ENCODE data around the gene DIP2B.
"Not testable (repeated sequence)": the region's sequence is repeated elsewhere in the genome, so short reads cannot be mapped to it uniquely, and the experiment has no call there.

DIP2B gene

DNA sequence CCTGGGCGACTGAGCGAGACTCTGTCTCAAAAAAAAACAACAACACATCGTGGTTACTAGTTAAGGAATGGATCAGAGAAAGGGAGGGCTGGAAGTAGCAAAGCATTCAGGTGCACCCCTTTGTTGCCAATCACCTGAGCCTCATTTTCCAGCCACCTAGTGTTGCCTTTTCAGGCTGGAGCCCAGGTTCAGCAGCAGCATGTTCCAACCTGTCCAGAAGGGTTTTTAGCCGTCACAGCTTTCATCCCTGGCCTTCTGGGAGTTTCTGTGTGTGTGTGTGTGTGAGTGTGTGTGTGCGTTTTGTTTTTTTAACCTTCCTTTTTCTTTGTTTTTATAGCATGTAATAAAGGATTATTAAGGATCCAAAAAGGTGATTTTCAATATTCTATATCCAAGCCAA, 138.0 kb downstream of the DIP2B start:
- peak; percentile 76 for DNase-seq

DNA sequence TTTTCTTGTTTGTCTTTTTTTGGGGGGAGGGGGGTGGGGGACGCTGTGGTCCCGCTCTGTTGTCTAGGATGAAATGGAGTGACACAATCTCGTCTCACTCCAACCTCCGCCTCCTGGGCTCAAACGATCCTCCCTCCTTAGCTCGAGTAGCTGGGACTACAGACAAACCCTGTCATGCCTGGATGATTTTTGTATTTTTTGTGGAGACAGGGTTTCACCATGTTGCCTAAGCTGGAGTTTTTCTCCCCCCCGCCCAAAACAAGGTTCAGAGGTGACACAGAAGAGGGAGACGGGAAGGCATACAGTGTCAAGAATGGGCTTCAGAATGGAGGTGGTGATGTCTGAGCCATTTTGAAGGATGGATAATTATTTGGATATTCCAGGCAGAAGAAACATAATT, 142.2 kb downstream of the DIP2B start:
- peak; percentile 42 for DNase-seq

- no peak for DNase-seq
Measured at GRCh38 chr12:50647479-50647878, 142.7 kb downstream of the DIP2B start.

- DNase-seq, result no peak
Measured at GRCh38 chr12:50650285-50650684, 145.5 kb downstream of the DIP2B start.

GRCh38 chr12:50655374-50655921, 150.7 kb downstream of the DIP2B start:
- DNase-seq, result no peak

DNA sequence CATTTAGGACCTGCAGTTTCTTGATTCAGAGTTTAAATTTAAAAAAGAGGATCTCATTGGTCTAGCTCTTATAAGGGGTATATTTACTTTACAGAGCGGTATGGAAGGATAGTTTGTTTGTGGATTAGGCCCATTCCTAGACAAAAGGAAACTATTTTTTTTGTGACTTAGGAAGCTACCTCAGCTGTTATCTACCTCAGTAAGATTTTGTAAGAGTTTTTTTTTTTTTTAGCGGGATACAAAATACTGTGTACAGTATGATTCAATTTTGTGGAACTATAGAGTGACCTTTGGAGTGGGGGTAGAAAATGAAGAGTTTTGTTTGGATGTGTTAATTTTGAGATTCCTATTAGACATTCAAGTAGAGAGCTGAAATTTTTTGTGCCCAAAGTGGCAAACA, 154.5 kb downstream of the DIP2B start:
- DNase-seq, result no peak

DNA sequence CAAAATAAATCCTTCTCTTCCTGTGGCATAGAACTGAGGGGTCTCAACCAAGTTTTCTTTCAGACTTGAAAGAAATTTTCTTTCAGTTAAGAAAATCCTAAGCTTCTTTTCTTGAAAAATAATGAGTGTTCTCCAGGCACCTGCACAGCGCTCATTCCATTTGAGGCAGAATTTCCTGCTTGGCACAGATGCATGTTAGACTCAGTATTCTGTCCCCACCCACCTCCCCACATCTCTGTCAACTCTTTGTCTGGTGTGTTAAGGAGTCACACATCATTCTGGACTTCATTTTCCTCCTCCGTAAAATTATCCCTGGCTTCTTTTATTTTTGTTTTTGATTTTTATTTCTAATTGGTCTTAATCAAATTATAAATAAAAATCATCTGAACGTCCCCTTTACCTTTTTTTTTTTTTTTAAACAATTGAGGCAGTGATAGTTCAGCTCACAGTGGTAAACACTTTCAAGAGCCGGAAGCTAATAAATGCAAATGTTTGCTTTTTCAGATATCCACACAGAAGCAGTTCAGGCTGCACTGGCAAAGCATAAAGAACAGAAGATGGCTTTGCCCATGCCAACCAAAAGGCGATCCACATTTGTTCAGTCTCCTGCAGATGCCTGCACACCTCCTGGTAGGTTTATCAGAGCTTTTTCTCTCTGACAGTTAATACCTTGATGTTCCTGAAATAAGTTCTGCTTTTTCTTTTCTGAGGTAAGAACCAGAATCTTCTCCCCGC, 155.1 kb downstream of the DIP2B start:
- no peak for DNase-seq

- DNase-seq, result no peak
Measured at GRCh38 chr12:50660425-50660822, 155.6 kb downstream of the DIP2B start.

DNA sequence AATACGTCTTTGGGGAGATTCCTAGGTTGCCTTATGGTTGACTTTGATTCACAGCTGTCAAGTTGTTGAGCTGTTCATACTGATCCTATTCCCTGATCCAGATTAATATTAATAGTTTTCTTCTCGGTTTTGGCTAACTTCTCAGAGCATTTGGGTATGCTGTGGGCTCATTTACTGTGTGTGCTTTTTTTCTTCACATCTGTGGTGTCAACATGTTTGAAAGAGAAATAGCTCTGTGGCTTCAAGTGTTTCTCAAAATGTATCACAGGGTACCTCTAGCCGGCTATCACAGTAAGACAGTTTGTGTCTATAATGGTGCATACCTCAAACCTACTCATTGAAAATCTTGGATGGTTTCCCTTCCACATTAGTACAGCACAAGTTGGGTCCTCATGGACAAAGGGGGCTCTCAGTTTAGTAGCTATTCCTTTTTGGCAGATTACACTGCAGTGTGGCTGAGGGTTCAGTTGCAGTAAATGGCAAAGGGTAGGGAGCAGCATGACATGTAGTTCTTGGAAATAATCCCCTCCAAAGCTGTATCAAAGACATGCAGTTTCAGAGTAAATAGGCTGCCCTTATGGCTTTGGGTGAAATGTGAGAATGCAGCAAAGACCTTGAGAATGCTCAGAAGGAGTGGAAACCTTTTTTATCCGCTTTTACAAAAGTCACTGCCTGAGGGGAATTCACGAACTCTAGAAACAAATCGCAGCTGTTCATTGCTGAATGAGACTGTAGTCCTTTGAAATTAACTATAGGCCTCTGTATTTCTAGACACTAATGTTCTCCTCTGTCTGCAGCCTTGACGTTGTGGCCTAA, 156.7 kb downstream of the DIP2B start:
- no peak for DNase-seq

GRCh38 chr12:50662116-50662510, 157.3 kb downstream of the DIP2B start:
- no peak for DNase-seq

DNA sequence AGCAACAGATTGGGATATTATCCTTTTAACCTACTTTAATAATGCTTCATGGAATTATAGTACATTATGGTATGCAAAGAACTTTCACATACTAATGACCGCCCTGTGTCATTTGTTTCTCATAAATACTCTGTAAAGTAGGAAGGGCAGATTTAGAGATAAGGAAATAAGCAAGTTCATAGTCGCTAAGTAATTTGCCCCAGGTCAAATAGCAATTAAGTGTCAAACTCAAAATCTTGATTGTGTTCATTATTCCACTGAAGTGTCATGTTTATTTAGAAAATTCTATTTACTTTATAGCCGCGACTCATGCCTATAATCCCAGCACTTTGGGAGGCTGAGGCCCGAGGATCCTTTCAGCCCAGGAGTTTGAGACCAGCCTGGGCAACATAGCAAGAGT, 160.4 kb downstream of the DIP2B start:
- no peak for DNase-seq

DNA sequence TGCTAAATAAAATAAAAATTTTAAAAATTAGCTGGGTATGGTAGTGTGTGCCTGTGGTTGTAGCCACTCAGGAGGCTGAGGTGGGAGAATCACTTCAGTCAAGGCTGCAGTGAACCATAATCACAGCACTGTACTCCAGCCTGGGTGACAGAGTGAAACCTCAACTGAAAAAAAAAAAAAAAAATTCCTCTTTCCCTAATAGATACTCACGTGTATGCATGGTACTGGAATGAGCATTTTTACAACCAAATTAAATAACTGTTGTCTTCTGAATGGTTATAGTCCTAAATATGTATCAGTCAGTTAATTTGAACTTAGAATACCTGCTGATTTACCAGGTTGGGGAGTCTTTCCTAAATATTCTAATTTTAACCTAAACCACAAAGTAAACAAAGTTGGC, 160.8 kb downstream of the DIP2B start:
- DNase-seq, result no peak

- DNase-seq, result no peak
Measured at GRCh38 chr12:50666023-50666422, 161.2 kb downstream of the DIP2B start.

GRCh38 chr12:50672158-50672557, 167.4 kb downstream of the DIP2B start:
- no peak for DNase-seq

DNA sequence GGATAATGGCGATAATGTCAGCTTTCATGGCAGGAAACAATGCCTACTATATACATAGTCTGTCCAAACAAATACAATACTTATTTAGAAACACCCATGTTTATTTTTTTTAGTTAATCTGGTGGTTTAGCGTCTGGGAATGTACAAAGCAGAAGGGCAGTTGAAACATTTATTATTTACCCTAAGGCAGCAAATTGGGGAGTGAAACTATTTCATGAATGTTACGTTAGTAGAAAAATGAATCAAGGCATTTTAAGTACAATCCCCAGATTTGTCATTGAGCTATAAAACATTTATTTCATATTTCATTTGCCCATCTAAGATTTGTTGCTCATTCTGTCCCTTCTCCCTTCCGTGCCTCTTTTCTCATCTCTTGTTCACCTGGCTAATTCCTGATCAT, 172.0 kb downstream of the DIP2B start:
- no peak for DNase-seq

DNA sequence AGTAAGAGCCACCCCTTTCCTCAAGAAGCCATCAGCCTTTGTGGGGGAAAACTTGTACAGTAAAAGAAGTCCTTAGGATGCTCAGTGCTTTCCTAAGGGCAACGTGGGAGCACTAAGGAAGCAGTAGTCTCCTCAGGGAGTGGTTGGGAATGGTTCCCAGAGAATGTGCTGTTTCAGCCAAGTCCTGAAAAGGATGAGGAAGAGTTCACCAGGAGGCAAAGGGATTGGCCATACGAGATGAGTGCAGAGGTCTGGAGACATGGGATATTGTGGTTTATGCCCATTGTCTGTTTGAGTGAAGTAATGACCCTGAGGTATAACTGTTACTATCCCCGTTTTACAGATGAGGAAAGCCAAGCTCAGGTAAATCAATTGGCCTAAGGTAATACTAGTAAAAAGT, 173.1 kb downstream of the DIP2B start:
- no peak for DNase-seq

DNA sequence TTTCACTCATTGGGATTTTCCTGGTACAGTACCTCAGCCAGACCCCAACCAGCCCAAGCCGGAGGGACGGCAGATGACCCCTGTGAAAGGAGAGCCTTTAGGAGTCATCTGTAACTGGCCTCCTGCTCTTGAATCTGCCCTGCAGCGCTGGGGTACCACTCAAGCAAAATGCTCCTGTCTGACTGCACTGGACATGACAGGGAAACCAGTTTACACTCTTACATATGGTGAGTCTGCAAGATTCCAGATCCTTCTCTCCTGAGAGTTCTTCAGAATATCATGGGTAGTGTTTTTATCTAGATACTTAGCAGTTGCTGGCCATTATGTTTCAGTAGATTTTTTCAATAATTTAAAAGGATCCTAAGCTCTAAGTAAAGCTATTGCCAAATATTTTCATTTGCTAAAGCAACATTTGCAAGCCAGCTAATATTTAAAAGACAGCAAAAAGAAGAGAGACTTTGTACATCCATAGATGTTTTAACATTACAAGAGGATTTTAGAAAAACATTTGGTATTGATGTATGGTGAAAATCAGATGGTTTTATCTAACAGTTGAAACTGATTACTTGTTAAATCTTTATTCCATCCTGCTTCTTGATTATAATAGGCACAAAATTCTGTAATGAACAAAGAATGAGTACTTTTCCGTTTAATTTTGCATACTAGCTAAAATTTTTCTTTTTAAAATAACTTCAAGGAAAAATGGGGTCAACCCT, 174.0 kb downstream of the DIP2B start:
- DNase-seq, result no peak

DNA sequence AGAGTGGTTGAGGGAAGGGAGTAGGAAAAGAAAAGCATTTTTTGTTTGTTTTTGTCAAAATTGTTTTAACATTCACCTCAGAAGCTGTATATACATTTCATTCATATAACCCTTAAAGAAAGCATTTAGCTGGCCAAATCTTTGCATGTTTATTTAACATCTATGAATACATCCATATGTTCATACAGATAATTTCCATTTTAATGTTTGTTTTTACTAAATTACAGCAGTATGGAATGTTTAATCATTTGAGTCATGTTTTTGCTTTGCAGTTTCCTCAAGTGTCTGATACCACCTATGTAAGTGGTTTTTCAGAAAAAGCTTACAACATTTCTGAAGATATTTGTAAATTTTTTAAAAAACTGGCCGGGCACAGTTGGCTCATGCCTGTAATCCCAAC, 174.8 kb downstream of the DIP2B start:
- no peak for DNase-seq

DNA sequence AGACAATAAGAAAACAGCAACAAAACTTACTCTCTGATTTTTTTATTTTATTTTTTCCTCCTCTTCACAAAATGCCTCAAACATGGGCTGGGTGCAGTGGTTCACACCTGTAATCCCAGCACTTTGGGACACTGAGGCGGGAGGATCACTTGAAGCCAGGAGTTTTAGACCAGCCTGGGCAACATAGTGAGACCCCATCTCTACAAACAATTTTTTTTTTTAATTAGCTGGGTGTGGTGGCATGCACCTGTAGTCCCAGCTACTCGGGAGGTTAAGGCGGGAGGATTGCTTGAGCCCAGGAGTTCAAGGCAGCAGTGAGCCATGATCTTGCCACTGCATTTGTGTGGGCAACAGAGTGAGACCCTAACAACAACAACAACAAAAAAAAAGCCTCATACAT, 176.3 kb downstream of the DIP2B start:
- not testable (repeated sequence) for DNase-seq

- DNase-seq, result no peak
Measured at GRCh38 chr12:50685641-50686040, 180.9 kb downstream of the DIP2B start.

DNA sequence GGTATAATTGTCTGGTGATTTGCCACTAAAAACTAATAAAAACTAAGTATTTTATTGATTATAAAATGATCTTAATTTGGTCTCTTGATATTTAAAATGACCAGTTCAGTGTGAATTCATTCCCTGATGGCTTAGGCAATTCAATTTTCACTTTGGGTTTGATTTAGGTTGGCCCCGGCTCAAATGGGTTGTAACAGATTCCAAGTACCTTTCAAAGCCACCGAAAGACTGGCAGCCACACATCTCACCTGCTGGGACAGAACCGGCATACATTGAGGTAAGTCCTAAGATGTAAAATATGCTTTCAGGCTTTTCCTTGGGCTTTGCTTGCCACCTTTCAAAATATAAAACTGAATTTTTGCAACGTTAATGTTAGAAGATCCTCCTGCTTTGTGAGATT, 181.6 kb downstream of the DIP2B start:
- DNase-seq, result no peak

DNA sequence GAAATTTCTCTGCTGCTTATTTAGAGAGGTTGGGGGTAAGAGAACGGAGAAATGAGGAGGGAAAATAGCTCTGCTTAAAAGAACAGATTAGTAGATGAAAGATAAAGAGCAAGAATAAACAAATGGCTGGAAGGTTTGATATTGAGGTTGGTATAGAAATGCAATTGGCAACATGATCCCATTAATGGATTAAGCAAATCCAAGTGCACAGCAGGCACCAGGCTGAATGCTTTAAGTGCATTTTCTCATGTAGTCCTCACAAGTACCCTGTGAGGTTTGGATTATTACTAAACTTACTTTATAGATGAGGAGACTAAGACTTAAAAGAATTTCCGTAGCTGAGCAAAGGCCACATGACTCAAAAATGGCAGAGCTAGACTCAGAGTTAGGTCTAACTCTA, 182.2 kb downstream of the DIP2B start:
- DNase-seq, result no peak

DNA sequence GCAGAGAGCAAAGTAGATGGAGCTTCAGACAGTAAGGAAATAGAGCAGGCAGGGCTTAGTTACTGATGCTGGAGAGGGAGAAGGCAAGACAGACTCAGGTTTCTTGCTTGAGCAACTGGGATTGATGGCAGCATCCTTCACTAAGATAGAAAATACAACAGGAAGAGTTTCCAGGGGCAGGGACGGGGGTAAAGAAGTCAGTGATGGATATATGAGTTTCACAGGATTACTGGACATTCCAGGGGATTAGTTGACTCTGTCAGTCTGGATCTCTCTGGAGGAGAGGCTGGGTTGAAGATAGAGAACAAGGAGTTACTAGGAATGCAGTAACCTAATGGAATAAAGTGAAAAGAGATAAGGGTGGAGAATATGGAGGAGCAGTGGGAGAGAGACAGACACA, 184.7 kb downstream of the DIP2B start:
- no peak for DNase-seq

DNA sequence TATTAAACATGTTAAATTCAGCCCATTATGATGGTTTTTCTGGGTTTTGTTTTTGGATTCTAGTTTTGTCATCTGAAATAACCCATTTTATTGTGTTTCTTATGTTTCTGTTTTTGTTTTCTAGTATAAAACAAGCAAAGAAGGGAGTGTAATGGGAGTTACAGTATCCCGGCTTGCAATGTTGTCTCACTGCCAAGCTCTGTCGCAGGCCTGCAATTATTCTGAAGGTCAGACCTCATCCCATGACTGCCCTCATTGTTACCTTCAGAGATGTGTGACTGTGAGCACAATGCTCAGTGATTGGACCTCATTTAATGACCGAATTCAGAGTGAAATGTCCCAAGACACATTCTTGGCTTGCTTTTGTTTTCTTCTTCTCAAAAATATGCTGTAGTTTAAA, 186.1 kb downstream of the DIP2B start:
- no peak for DNase-seq

All from NCI-H2107 (cell line).